OCI-LY1 (cell line): ENCODE measurements around the gene COL7A1.

ENCODE experiments used
- EZH2 ChIP-seq: fragments of 200-600 bp; sonication (generic), shearing (Covaris generic); IDR thresholded peaks from 2 replicates; pipeline ENCODE4 v1.8.0; 2017; ENCODE audit warnings: borderline replicate concordance, mixed run types, mild to moderate bottlenecking, antibody characterized with exemption, low read length, moderate library complexity, mixed read lengths
- TF ChIP-seq, protein P1 (sequence below): fragments of 200-600 bp; sonication (generic), shearing (Covaris generic); IDR thresholded peaks from 2 replicates; pipeline ENCODE4 v1.5.1; 2017; ENCODE audit warnings: mild to moderate bottlenecking, antibody characterized with exemption, low read length, moderate library complexity, mixed read lengths

DNA sequence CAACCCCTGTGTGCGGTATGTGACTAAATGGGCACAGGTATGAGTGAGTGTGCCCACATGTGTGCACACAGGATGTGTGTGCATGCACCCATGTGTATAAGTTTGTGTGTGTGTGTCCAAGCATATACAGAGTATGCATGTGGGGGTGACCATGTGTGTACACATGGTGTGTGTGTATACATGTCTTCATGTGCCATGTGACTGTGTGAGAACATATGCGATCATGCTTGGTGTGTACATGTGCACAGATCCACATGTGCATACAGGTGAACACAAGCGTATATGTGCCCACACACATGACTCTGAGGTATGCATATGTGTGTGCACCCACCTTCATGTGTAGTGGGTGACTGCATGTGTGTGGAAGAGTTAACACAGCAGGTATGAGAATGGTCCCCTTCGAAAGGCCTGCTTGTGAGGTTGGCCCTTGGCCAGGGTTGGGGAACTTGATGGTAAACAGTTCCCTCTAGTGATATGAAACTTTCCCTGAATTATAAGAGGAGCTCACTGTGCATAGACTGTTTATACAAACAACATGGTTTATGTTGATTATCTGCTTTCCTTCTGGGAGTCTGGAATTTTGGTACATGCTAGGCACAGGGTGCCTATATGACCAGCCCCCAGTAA, 48.8 kb downstream of the COL7A1 start:
- TF ChIP-seq, protein P1, sequence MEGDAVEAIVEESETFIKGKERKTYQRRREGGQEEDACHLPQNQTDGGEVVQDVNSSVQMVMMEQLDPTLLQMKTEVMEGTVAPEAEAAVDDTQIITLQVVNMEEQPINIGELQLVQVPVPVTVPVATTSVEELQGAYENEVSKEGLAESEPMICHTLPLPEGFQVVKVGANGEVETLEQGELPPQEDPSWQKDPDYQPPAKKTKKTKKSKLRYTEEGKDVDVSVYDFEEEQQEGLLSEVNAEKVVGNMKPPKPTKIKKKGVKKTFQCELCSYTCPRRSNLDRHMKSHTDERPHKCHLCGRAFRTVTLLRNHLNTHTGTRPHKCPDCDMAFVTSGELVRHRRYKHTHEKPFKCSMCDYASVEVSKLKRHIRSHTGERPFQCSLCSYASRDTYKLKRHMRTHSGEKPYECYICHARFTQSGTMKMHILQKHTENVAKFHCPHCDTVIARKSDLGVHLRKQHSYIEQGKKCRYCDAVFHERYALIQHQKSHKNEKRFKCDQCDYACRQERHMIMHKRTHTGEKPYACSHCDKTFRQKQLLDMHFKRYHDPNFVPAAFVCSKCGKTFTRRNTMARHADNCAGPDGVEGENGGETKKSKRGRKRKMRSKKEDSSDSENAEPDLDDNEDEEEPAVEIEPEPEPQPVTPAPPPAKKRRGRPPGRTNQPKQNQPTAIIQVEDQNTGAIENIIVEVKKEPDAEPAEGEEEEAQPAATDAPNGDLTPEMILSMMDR, result no peak
- no peak for TF ChIP-seq EZH2
